AG04449 (cell line): Measurements from ENCODE around the gene CNKSR3.

Experiments used
- CTCF ChIA-PET: fragments of 350-600 bp; formaldehyde crosslinking; extraction: SDS; loops from one replicate; lab custom pipeline; 2021; ENCODE audit warnings: antibody characterized with exemption; lab: Yijun Ruan, JAX
- POLR2A ChIA-PET: fragments of 400-600, 350-600 bp; formaldehyde crosslinking; extraction: SDS; loops from one replicate; lab custom pipeline; 2020; ENCODE audit warnings: antibody characterized with exemption, inconsistent platforms; lab: Yijun Ruan, JAX
- DNase-seq: peaks from one replicate; pipeline ENCODE4 v3.0.0-alpha.2; 2010; ENCODE audit warnings: low read depth, low spot score
- H3K4me3 ChIP-seq: 2 replicates; pipeline ENCODE4 v1.5.1; 2011; ENCODE audit warnings: low read depth, mild to moderate bottlenecking, control low read depth, low read length
- TF ChIP-seq, protein P1 (sequence below): IDR thresholded peaks from one replicate; pipeline ENCODE4 v1.5.1; 2011; ENCODE audit warnings: mild to moderate bottlenecking, moderate library complexity, low read length, control low read depth, inconsistent platforms; ENCODE audit not compliant: insufficient read depth; ENCODE audit errors: missing control alignments

Gene CNKSR3

DNA sequence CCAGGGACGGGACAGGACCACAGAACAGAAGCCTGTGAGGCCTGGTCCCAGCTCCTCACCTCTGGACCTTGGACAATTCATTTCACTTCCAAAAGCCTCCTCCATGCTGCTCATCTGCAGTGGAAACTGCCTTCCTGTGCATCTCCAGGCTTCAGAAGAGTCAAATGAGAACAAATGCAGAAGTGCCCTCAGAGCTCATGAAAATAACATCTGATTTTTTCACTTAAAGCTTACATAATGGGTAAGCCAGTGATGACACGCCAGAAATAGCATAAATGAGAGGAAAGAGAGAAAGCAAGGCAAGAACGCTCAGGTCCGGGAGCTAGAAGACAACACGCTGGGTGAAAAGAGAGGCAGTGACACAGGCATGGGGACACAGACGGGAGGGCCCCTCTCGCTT lies 7.9 kb downstream of the CNKSR3 start:
- no peak overlapping the region for H3K4me3 ChIP-seq
- DNase-seq, result no peak
- CTCF ChIA-PET, result no interaction called here
- TF ChIP-seq, protein P1, sequence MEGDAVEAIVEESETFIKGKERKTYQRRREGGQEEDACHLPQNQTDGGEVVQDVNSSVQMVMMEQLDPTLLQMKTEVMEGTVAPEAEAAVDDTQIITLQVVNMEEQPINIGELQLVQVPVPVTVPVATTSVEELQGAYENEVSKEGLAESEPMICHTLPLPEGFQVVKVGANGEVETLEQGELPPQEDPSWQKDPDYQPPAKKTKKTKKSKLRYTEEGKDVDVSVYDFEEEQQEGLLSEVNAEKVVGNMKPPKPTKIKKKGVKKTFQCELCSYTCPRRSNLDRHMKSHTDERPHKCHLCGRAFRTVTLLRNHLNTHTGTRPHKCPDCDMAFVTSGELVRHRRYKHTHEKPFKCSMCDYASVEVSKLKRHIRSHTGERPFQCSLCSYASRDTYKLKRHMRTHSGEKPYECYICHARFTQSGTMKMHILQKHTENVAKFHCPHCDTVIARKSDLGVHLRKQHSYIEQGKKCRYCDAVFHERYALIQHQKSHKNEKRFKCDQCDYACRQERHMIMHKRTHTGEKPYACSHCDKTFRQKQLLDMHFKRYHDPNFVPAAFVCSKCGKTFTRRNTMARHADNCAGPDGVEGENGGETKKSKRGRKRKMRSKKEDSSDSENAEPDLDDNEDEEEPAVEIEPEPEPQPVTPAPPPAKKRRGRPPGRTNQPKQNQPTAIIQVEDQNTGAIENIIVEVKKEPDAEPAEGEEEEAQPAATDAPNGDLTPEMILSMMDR, result no peak
- POLR2A ChIA-PET, result no interaction called here

GRCh38 chr6:154501578-154501868 lies 9.0 kb downstream of the CNKSR3 start:
- ChIA-PET CTCF (interaction anchor here (1.2 to 1.6 kb wide), 2 partner anchors 9 to 23 kb away, joined by 3 to 6 read pairs; no protein-coding TSS in a partner anchor), POLR2A (no interaction called here)
- TF ChIP-seq, protein P1, result no peak
- no peak overlapping the region for H3K4me3 ChIP-seq
- no peak for DNase-seq

DNA sequence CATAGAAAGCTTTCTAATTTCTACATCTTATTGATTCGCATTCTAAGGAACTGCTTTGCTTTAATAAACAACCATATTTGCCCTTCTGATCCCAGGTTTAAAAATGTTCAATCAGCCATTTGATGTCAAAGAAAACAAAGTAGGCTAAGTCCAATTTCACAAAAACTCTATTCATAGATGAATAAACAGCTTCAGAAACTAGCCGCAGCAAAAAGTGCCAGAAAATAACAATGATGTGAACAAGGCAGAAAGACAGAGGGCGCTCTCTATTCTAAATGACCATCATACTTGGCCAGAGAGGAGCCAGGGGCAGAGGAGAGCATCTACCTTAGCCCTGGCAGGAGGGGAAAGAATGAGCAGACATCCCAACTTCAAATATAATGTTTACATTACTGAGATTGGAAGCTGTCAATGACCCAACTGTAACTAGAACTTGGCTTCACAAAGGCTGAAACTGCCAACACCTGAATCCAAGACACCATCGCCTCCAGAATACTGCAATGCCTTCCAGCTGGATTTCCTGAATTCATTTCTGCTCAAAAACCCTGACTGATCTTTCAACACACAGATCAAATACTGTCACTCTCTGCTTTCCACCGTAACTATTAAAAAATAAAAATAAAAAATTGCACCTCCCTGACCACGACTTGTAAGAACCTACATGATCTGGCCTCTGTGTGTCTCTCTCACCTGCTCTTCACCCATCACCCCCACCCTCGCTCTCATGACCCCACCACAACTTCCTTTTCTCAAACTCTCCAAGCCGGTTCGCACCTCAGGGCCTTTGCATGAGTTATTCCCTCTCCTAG lies 9.5 kb downstream of the CNKSR3 start:
- ChIA-PET POLR2A (interaction anchor here (0.8 kb wide), 1 partner anchor 9 kb away, joined by 3 read pairs; the partner anchor contains the start of gene CNKSR3), CTCF (interaction anchor here (0.7 to 2.5 kb wide), 6 partner anchors 9 to 38 kb away, joined by 3 to 10 read pairs (median 4); partner anchors contain the start of gene CNKSR3)
- DNase-seq, result no peak
- TF ChIP-seq, protein P1, result no peak
- no peak overlapping the region for H3K4me3 ChIP-seq

DNA sequence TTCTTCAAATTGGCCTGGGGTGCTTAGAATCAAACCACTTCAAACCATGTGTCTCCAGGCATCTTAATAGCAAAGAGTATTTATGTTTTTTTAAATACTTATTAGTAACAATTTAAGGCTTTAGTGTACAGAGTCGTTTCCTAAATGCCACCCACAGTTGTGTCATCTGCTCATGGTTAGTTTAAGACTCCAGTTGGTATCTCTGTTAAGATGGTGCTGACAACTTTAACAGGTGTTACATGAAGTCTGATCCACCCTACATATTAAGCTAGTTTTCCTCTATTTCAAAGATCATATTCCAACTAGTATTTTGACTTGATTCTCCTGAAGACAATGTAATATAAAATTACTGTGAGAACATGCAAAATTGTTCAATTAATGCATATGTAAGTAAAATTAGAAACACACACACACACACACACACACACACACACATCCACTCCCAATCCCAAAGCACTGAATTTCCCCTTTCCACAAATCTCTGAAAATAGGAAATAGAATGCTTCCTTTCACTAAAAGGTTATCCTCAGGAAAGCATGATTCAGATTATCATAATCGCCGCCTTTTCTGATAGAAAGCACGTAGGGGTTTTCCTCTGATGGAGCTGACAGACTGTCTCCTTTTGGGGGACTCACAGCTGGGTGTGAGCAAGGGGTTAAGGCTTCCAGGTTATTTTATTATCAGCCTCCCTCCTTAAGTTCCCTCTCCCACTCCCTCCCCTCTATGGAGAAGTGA lies 10.5 kb downstream of the CNKSR3 start:
- no peak for DNase-seq
- no peak overlapping the region for H3K4me3 ChIP-seq
- POLR2A ChIA-PET, result interaction anchor here (0.8 kb wide), 1 partner anchor 10 kb away, joined by 3 read pairs; the partner anchor contains the start of gene CNKSR3
- TF ChIP-seq, protein P1, result no peak
- CTCF ChIA-PET, result interaction anchor here (0.7 to 3.5 kb wide), 7 partner anchors 8 to 39 kb away, joined by 3 to 17 read pairs (median 6); partner anchors contain the start of gene CNKSR3

DNA sequence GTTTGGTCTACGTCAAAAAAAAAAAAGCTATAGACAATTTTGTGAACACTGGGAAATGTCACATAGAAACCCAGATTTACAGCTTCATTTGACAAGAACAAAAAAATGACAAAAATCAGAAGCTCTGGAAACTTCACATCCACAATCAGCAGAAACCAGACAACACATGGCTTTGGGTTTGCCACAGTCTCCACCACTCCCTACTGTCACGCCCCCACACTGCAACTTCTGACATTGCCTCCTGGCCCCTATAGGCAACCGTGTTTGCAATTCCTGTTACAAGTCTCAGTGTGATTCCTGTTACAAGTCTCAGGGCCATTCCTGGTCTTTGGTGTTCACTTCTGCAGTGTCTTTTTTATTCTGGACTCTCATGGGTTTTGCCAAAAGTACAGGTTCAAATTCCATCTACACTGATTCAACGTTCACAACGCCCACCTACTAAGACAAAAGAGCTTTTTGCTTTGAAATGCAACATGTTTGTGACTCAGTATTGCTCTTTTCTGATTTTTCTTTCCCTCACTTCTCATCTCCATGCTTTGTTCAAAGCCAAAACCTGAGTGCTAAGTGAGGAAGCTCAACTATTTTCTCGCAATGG lies 12.0 kb downstream of the CNKSR3 start:
- ChIA-PET CTCF (interaction anchor here (2.5 to 3.5 kb wide), 3 partner anchors 10 to 344 kb away, joined by 8 to 17 read pairs (median 10); partner anchors contain the start of gene CNKSR3), POLR2A (no interaction called here)
- no peak for DNase-seq

More for the DNA sequence above, 12.0 kb downstream of the CNKSR3 start:
- H3K4me3 ChIP-seq, result no peak overlapping the region
- TF ChIP-seq, protein P1, result no peak
